HEK293 (cell line): Measurements from ENCODE around the gene FOXD1.

Experiments
- HOXA7 ChIP-seq: sonication (generic); formaldehyde crosslinking; IDR thresholded peaks from 2 replicates; pipeline ENCODE4 v1.8.1; 2022; ENCODE audit warnings: missing genetic modification reagents, borderline replicate concordance
- KLF1 ChIP-seq: fragments of 450-650 bp; formaldehyde crosslinking; IDR thresholded peaks from 2 replicates; pipeline ENCODE4 v1.5.1; 2016; ENCODE audit warnings: missing biosample characterization, missing genetic modification characterization
- SP7 ChIP-seq: fragments of 450-650 bp; formaldehyde crosslinking; IDR thresholded peaks from 2 replicates; pipeline ENCODE4 v1.5.1; 2016; ENCODE audit warnings: missing biosample characterization, missing genetic modification characterization

GRCh38 chr5:73464016-73464745 lies 15.6 kb upstream of the FOXD1 start:
- no peak for TF ChIP-seq SP7 (tag by site-specific recombination)
- TF ChIP-seq HOXA7 (CRISPR knock-in tag) = no peak
- TF ChIP-seq KLF1 (tag by site-specific recombination) = no peak
